HCT116 (cell line): ENCODE data around the gene C2.

ENCODE experiments used
- EZH2 ChIP-seq: fragments of 200-600 bp; sonication (generic); IDR thresholded peaks from 2 replicates; pipeline ENCODE4 v1.6.1; 2017; ENCODE audit warnings: antibody characterized with exemption, mixed run types
- EZH2phosphoT487 ChIP-seq: fragments of 200-600 bp; IDR thresholded peaks from 2 replicates; pipeline ENCODE4 v1.6.1; 2018; ENCODE audit warnings: antibody characterized with exemption, borderline replicate concordance
- JUND ChIP-seq: IDR thresholded peaks from 2 replicates; pipeline ENCODE4 v1.6.1; 2012
- POLR2A ChIP-seq: IDR thresholded peaks from 2 replicates; pipeline ENCODE4 v1.7.0; 2011; ENCODE audit warnings: borderline replicate concordance; ENCODE audit not compliant: insufficient read depth, insufficient read length; ENCODE audit errors: extremely low read depth
- POLR2AphosphoS5 ChIP-seq: IDR thresholded peaks from 2 replicates; pipeline ENCODE4 v1.6.1; 2011; ENCODE audit warnings: mild to moderate bottlenecking, low read depth, low read length, moderate library complexity
- RAD21 ChIP-seq: IDR thresholded peaks from 2 replicates; pipeline ENCODE4 v1.6.1; 2012; ENCODE audit warnings: low read depth, mild to moderate bottlenecking
- YY1 ChIP-seq: IDR thresholded peaks from 2 replicates; pipeline ENCODE4 v1.6.1; 2011; ENCODE audit warnings: low read length, low read depth, moderate library complexity, mild to moderate bottlenecking; ENCODE audit not compliant: insufficient replicate concordance; ENCODE audit errors: extremely low read depth
- TF ChIP-seq, protein P1 (sequence below), 3 experiments: fragments of 200-600 bp in 1 of 3; sonication (generic) in 1 of 3; IDR thresholded peaks in 2 of 3; conservative IDR thresholded peaks in 1 of 3; 2 replicates each; pipeline ENCODE4 v1.5.1; 2012 to 2017; ENCODE audit warnings: low read depth in 2 of 3, low read length in 2 of 3, antibody characterized with exemption in 1 of 3, borderline replicate concordance in 1 of 3, control low read depth in 1 of 3, mild to moderate bottlenecking in 1 of 3, mixed read lengths in 1 of 3, mixed run types in 1 of 3, moderate library complexity in 1 of 3; ENCODE audit not compliant: insufficient read depth in 1 of 3
- TF ChIP-seq, protein P2 (sequence below): IDR thresholded peaks from 2 replicates; pipeline ENCODE4 v1.6.1; 2012; ENCODE audit warnings: low read depth

DNA sequence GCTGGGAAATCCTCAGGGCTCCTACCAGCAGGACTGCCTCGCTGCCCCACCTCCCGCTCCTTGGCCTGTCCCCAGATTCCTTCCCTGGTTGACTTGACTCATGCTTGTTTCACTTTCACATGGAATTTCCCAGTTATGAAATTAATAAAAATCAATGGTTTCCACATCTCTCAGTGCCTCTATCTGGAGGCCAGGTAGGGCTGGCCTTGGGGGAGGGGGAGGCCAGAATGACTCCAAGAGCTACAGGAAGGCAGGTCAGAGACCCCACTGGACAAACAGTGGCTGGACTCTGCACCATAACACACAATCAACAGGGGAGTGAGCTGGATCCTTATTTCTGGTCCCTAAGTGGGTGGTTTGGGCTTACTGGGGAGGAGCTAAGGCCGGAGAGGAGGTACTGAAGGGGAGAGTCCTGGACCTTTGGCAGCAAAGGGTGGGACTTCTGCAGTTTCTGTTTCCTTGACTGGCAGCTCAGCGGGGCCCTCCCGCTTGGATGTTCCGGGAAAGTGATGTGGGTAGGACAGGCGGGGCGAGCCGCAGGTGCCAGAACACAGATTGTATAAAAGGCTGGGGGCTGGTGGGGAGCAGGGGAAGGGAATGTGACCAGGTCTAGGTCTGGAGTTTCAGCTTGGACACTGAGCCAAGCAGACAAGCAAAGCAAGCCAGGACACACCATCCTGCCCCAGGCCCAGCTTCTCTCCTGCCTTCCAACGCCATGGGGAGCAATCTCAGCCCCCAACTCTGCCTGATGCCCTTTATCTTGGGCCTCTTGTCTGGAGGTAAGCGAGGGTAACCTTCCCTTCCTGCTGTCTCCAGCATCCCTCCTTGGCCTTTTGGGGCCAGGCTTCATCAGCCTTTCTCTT lies 18.2 kb downstream of the C2 start, which contains the start of gene CFB:
- TF ChIP-seq, protein P1, sequence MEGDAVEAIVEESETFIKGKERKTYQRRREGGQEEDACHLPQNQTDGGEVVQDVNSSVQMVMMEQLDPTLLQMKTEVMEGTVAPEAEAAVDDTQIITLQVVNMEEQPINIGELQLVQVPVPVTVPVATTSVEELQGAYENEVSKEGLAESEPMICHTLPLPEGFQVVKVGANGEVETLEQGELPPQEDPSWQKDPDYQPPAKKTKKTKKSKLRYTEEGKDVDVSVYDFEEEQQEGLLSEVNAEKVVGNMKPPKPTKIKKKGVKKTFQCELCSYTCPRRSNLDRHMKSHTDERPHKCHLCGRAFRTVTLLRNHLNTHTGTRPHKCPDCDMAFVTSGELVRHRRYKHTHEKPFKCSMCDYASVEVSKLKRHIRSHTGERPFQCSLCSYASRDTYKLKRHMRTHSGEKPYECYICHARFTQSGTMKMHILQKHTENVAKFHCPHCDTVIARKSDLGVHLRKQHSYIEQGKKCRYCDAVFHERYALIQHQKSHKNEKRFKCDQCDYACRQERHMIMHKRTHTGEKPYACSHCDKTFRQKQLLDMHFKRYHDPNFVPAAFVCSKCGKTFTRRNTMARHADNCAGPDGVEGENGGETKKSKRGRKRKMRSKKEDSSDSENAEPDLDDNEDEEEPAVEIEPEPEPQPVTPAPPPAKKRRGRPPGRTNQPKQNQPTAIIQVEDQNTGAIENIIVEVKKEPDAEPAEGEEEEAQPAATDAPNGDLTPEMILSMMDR (IDR thresholded peaks at IDR 0.05 in 2 of 3, conservative IDR thresholded peaks at IDR 0.05 in 1 of 3; ENCODE audit: borderline replicate concordance in 1 of 3, insufficient read depth in 1 of 3, low read depth in 2 of 3, low read length in 2 of 3): no peak
- TF ChIP-seq EZH2phosphoT487 (no peak), EZH2 (no peak), POLR2A (no peak), YY1 (no peak), POLR2AphosphoS5 (no peak), RAD21 (no peak), JUND (no peak)
- TF ChIP-seq, protein P2, sequence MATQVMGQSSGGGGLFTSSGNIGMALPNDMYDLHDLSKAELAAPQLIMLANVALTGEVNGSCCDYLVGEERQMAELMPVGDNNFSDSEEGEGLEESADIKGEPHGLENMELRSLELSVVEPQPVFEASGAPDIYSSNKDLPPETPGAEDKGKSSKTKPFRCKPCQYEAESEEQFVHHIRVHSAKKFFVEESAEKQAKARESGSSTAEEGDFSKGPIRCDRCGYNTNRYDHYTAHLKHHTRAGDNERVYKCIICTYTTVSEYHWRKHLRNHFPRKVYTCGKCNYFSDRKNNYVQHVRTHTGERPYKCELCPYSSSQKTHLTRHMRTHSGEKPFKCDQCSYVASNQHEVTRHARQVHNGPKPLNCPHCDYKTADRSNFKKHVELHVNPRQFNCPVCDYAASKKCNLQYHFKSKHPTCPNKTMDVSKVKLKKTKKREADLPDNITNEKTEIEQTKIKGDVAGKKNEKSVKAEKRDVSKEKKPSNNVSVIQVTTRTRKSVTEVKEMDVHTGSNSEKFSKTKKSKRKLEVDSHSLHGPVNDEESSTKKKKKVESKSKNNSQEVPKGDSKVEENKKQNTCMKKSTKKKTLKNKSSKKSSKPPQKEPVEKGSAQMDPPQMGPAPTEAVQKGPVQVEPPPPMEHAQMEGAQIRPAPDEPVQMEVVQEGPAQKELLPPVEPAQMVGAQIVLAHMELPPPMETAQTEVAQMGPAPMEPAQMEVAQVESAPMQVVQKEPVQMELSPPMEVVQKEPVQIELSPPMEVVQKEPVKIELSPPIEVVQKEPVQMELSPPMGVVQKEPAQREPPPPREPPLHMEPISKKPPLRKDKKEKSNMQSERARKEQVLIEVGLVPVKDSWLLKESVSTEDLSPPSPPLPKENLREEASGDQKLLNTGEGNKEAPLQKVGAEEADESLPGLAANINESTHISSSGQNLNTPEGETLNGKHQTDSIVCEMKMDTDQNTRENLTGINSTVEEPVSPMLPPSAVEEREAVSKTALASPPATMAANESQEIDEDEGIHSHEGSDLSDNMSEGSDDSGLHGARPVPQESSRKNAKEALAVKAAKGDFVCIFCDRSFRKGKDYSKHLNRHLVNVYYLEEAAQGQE: no peak
